ENCODE data around the gene ABCA13.

The ABCA13 gene

GRCh38 chr7:48305661-48306060 is 134.4 kb downstream of the ABCA13 start:
- DNase-seq, result no peak

GRCh38 chr7:48307041-48307714 is 135.9 kb downstream of the ABCA13 start:
- no peak for DNase-seq

GRCh38 chr7:48309720-48310119 is 138.5 kb downstream of the ABCA13 start:
- no peak for DNase-seq

- DNase-seq, result no peak
Measured at GRCh38 chr7:48311464-48312100, 140.3 kb downstream of the ABCA13 start.

GRCh38 chr7:48312151-48312550 is 140.9 kb downstream of the ABCA13 start:
- DNase-seq, result no peak

- DNase-seq, result no peak
Measured at GRCh38 chr7:48316768-48317167, 145.5 kb downstream of the ABCA13 start.

- DNase-seq, result no peak
Measured at GRCh38 chr7:48317360-48317759, 146.1 kb downstream of the ABCA13 start.

- no peak for DNase-seq
Measured at GRCh38 chr7:48321319-48322010, 150.2 kb downstream of the ABCA13 start.

- no peak for DNase-seq
Measured at GRCh38 chr7:48337012-48337621, 165.9 kb downstream of the ABCA13 start.

- no peak for DNase-seq
Measured at GRCh38 chr7:48337781-48338180, 166.5 kb downstream of the ABCA13 start.

GRCh38 chr7:48347230-48347825 is 176.1 kb downstream of the ABCA13 start:
- DNase-seq, result no peak

GRCh38 chr7:48350515-48350914 is 179.3 kb downstream of the ABCA13 start:
- no peak for DNase-seq

GRCh38 chr7:48351900-48352299 is 180.6 kb downstream of the ABCA13 start:
- no peak for DNase-seq

- no peak for DNase-seq
Measured at GRCh38 chr7:48355346-48355745, 184.1 kb downstream of the ABCA13 start.

- DNase-seq, result no peak
Measured at GRCh38 chr7:48360574-48360973, 189.3 kb downstream of the ABCA13 start.

GRCh38 chr7:48363174-48363573 is 191.9 kb downstream of the ABCA13 start:
- DNase-seq, result no peak

- DNase-seq, result no peak
Measured at GRCh38 chr7:48365010-48365409, 193.8 kb downstream of the ABCA13 start.

GRCh38 chr7:48366096-48366495 is 194.8 kb downstream of the ABCA13 start:
- no peak for DNase-seq

GRCh38 chr7:48376263-48376662 is 205.0 kb downstream of the ABCA13 start:
- no peak for DNase-seq

GRCh38 chr7:48380921-48381320 is 209.7 kb downstream of the ABCA13 start:
- no peak for DNase-seq

GRCh38 chr7:48381571-48381970 is 210.3 kb downstream of the ABCA13 start:
- DNase-seq, result no peak

GRCh38 chr7:48384180-48384752 is 213.0 kb downstream of the ABCA13 start:
- no peak for DNase-seq

- DNase-seq, result no peak
Measured at GRCh38 chr7:48387932-48388331, 216.7 kb downstream of the ABCA13 start.
